Uterus (tissue), 2 donors: Measurements from ENCODE around the gene ZNF674.

Experiments
- CTCF ChIP-seq, 4 experiments: fragments of 200-600 bp in 2 of 4; fragments of 450-650 bp in 2 of 4; sonication (generic) in 2 of 4; IDR thresholded peaks; one replicate each; pipeline ENCODE4 v1.5.1; 2016 to 2019; ENCODE audit warnings: antibody characterized with exemption in 4 of 4, mild to moderate bottlenecking in 2 of 4, moderate library complexity in 1 of 4
- POLR2A ChIP-seq, 2 donors: fragments of 450-650 bp; IDR thresholded peaks; one replicate each; pipeline ENCODE4 v1.6.1; 2016; ENCODE audit warnings: antibody characterized with exemption in 2 of 2, mild to moderate bottlenecking in 1 of 2, moderate library complexity in 1 of 2

GRCh38 chrX:46587158-46587557 lies 41.9 kb upstream of the ZNF674 start:
- TF ChIP-seq CTCF (IDR thresholded peaks at IDR 0.05) (no peak), POLR2A (IDR thresholded peaks at IDR 0.05) (no peak)
